Measurements from ENCODE around the gene MZT2A. TPM values are rescaled to one million over a fixed set of nuclear protein-coding genes. Genes with fewer than 3 reads are reported as not detected.
"Not testable (repeated sequence)": the region's sequence is repeated elsewhere in the genome, so short reads cannot be mapped to it uniquely, and the experiment has no call there.

MZT2A gene
- total and polyA plus RNA-seq, 9 of the 15 experiments (the other 6 are each of a cell fraction or from before 2014, with no cell fraction given), result 5.8 to 355 (median 101) TPM

- Histone ChIP-seq H3K9ac (ENCODE audit: insufficient read depth in 1 of 2, low read depth in 2 of 2, low read length in 2 of 2) (0 out of 4 replicates have a peak overlapping the region, but pooled peaks of 1 of the 2 experiments have one; percentile 9), H3K4me3 (no peak overlapping the region), H3K4me1 (replicated peaks in 1 of 2; ENCODE audit: control insufficient read depth in 2 of 2, insufficient read depth in 2 of 2, low read length in 2 of 2) (peaks cover 0 to 22% of the 10 kb centered on the region in 2 experiments; a peak in 2 of 5 replicates), H3K79me2 (ENCODE audit: control insufficient read depth, insufficient read depth, low read length) (no peaks in the 10 kb centered on the region), H3K4me2 (ENCODE audit: insufficient read depth, low read length) (no peak overlapping the region), H3K27me3 (ENCODE audit: control insufficient read depth in 2 of 2, insufficient read depth in 2 of 2, low read length in 2 of 2) (no peaks in the 10 kb centered on the region), H3K9me3 (replicated peaks; ENCODE audit: control insufficient read depth, insufficient read depth, low read depth, low read length) (no peaks in the 10 kb centered on the region), H4K20me1 (replicated peaks; ENCODE audit: control insufficient read depth, insufficient read depth, low read length) (no peaks in the 10 kb centered on the region), H3K36me3 (ENCODE audit: control insufficient read depth, insufficient read depth, low read length) (peaks cover 36% of the 10 kb centered on the region; the same call in 1 of the 3 replicates), H3K27ac (ENCODE audit: extremely low read depth, low read depth, low read length) (no peak overlapping the region), H3K9me1 (ENCODE audit: control insufficient read depth, insufficient read depth, low read length) (no peaks in the 10 kb centered on the region), H2AFZ (ENCODE audit: low read depth, low read length) (no peak overlapping the region)
- FAIRE-seq (no peak), DNase-seq (ENCODE audit: extremely low read depth in 1 of 4, low spot score in 3 of 4) (peak in 1 of 4 experiments; percentile 10), ATAC-seq (no peak)
- no TSS peak for BruUV-seq (replicated peaks)
- ChIA-PET CTCF (ENCODE audit: low intra/inter-chr PET ratio) (no interaction called here), POLR2A (interaction anchor here (1.0 kb wide), 1 partner anchor 172 kb away, joined by 3 read pairs; no protein-coding TSS in a partner anchor)
- intact Hi-C loops (cut with micrococcal nuclease) (no loop called here), in situ Hi-C loops (cut with MboI) (loop anchor here (25.0 kb wide), 1 partner anchor 1182 kb away; the partner anchor contains the start of gene IMP4)
- WGBS (ENCODE audit: insufficient coverage, low coverage, missing lambda C conversion rate), result 94% methylated on average over 11 of the region's 15 CpGs
- TF ChIP-seq RB1 (IDR thresholded peaks at IDR 0.05; ENCODE audit: low read depth) (no peak), ZNF584 (CRISPR knock-in tag; IDR thresholded peaks at IDR 0.05; ENCODE audit: low read depth) (no peak), SIN3A (IDR thresholded peaks at IDR 0.05; ENCODE audit: borderline replicate concordance in 2 of 2, control insufficient read depth in 1 of 2, low read depth in 2 of 2, low read length in 2 of 2) (no peak), FOXA3 (CRISPR knock-in tag; conservative IDR thresholded peaks at IDR 0.05 in 1 of 2, IDR thresholded peaks at IDR 0.05 in 1 of 2) (no peak), ARID2 (IDR thresholded peaks at IDR 0.05) (no peak), SRF (CRISPR knock-in tag; IDR thresholded peaks at IDR 0.05) (no peak), SMARCE1 (IDR thresholded peaks at IDR 0.05) (no peak), ZFP30 (CRISPR knock-in tag; IDR thresholded peaks at IDR 0.05; ENCODE audit: borderline replicate concordance) (no peak), XRCC3 (IDR thresholded peaks at IDR 0.05) (no peak)
These were observed 27.3 kb upstream of the MZT2A start for GRCh38 chr2:131519466-131519865.

- intact Hi-C loops (cut with micrococcal nuclease); H2AFZ ChIP-seq (ENCODE audit: low read depth, low read length); H3K4me3 ChIP-seq; ATAC-seq; H3K27me3 ChIP-seq (ENCODE audit: control insufficient read depth in 2 of 2, insufficient read depth in 2 of 2, low read length in 2 of 2); H4K20me1 ChIP-seq (replicated peaks; ENCODE audit: control insufficient read depth, insufficient read depth, low read length); BruUV-seq (replicated peaks); POLR2A ChIA-PET; H3K4me2 ChIP-seq (ENCODE audit: insufficient read depth, low read length); H3K9ac ChIP-seq (ENCODE audit: insufficient read depth in 1 of 2, low read depth in 2 of 2, low read length in 2 of 2); FAIRE-seq; H3K79me2 ChIP-seq (ENCODE audit: control insufficient read depth, insufficient read depth, low read length); H3K9me1 ChIP-seq (ENCODE audit: control insufficient read depth, insufficient read depth, low read length); H3K9me3 ChIP-seq (replicated peaks; ENCODE audit: control insufficient read depth, insufficient read depth, low read depth, low read length); CTCF ChIA-PET (ENCODE audit: low intra/inter-chr PET ratio); H3K27ac ChIP-seq (ENCODE audit: extremely low read depth, low read depth, low read length): not testable (repeated sequence)
- peaks cover 43% of the 10 kb centered on the region; the same call in 1 of the 3 replicates for H3K36me3 ChIP-seq (ENCODE audit: control insufficient read depth, insufficient read depth, low read length)
- in situ Hi-C loops (cut with MboI), result loop anchor here (25.0 kb wide), 1 partner anchor 1181 kb away; the partner anchor contains the start of gene IMP4
- DNase-seq (ENCODE audit: extremely low read depth in 1 of 4, low spot score in 3 of 4), result peak in 1 of 4 experiments; percentile 1
- 89% methylated on average over 7 of the region's 11 CpGs for WGBS (ENCODE audit: insufficient coverage, low coverage, missing lambda C conversion rate)
- H3K4me1 ChIP-seq (replicated peaks in 1 of 2; ENCODE audit: control insufficient read depth in 2 of 2, insufficient read depth in 2 of 2, low read length in 2 of 2), result peaks cover 0 to 22% of the 10 kb centered on the region in 2 experiments; a peak in 2 of 5 replicates
These were observed 26.3 kb upstream of the MZT2A start for GRCh38 chr2:131518531-131518930.

GRCh38 chr2:131517856-131518255 lies 25.7 kb upstream of the MZT2A start:
- H3K4me3 ChIP-seq; BruUV-seq (replicated peaks); H3K27me3 ChIP-seq (ENCODE audit: control insufficient read depth in 2 of 2, insufficient read depth in 2 of 2, low read length in 2 of 2); CTCF ChIA-PET (ENCODE audit: low intra/inter-chr PET ratio); H3K9ac ChIP-seq (ENCODE audit: insufficient read depth in 1 of 2, low read depth in 2 of 2, low read length in 2 of 2); H4K20me1 ChIP-seq (replicated peaks; ENCODE audit: control insufficient read depth, insufficient read depth, low read length); FAIRE-seq; POLR2A ChIA-PET; H3K79me2 ChIP-seq (ENCODE audit: control insufficient read depth, insufficient read depth, low read length); H3K9me3 ChIP-seq (replicated peaks; ENCODE audit: control insufficient read depth, insufficient read depth, low read depth, low read length); H2AFZ ChIP-seq (ENCODE audit: low read depth, low read length); H3K9me1 ChIP-seq (ENCODE audit: control insufficient read depth, insufficient read depth, low read length); ATAC-seq; H3K27ac ChIP-seq (ENCODE audit: extremely low read depth, low read depth, low read length); intact Hi-C loops (cut with micrococcal nuclease); H3K4me2 ChIP-seq (ENCODE audit: insufficient read depth, low read length): not testable (repeated sequence)
- in situ Hi-C loops (cut with MboI), result loop anchor here (25.0 kb wide), 1 partner anchor 1181 kb away; the partner anchor contains the start of gene IMP4
- H3K36me3 ChIP-seq (ENCODE audit: control insufficient read depth, insufficient read depth, low read length), result peaks cover 45% of the 10 kb centered on the region; the same call in 1 of the 3 replicates
- DNase-seq (ENCODE audit: extremely low read depth in 1 of 4, low spot score in 3 of 4), result peak in 1 of 4 experiments; percentile 3
- H3K4me1 ChIP-seq (replicated peaks in 1 of 2; ENCODE audit: control insufficient read depth in 2 of 2, insufficient read depth in 2 of 2, low read length in 2 of 2), result peaks cover 0 to 22% of the 10 kb centered on the region in 2 experiments; a peak in 2 of 5 replicates
- WGBS (ENCODE audit: insufficient coverage, low coverage, missing lambda C conversion rate), result 94% methylated on average over 12 of the region's 16 CpGs

All from K562 (cell line).